OCI-LY7 (cell line): Measurements from ENCODE around the gene ACTBL2.

Experiments used
- CTCF ChIP-seq: fragments of 200-600 bp; sonication (generic); conservative IDR thresholded peaks from 2 replicates; pipeline ENCODE4 v1.5.1; 2014; ENCODE audit warnings: mild to moderate bottlenecking, antibody characterized with exemption, low read length, moderate library complexity, mixed read lengths
- EZH2phosphoT487 ChIP-seq: fragments of 200-600 bp; sonication (generic); IDR thresholded peaks from 2 replicates; pipeline ENCODE4 v1.6.1; 2018; ENCODE audit warnings: low read depth, borderline replicate concordance, mild to moderate bottlenecking, mixed run types, antibody characterized with exemption, low read length, moderate library complexity, mixed read lengths

DNA sequence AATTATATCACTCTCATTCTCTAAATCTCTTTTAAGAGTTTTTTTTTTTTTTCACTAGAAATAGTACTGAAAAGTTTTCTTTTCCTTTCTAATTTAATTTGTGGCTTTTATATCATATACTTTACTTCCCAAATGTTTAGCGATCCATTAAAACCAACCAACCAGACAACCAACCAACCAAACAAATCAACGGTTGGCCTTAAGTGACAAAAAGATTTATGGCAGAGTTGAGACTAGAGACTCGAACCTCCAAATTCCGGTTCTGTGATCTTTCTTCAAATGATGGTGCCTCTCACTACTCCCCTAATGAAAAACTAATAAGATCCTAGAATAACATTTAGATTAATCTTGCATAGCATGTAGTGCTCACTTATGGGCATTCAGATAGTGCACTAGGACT is 45.3 kb upstream of the ACTBL2 start:
- TF ChIP-seq CTCF (no peak), EZH2phosphoT487 (no peak)
